Panc1 (cell line): ENCODE data around the gene EPHB1. TPM values are rescaled to one million over a fixed set of nuclear protein-coding genes. Genes with fewer than 3 reads are reported as not detected.

ENCODE experiments used
- ATAC-seq: fragments of 200-7000 bp; cut with Tn5 transposase; 2 replicates; pipeline ENCODE4 v1.9.1; 2020; ENCODE audit warnings: mild to moderate bottlenecking, moderate library complexity
- BruUV-seq: library from RNA; stranded (reverse); fragments of 400-500 nt; replicated peaks from 2 replicates; lab custom pipeline; 2021; lab: Mats Ljungman, UMichigan
- CTCF ChIA-PET: fragments of 300-600 bp; sonication (Branson Sonifier 250); formaldehyde crosslinking; loops from one replicate; lab custom pipeline; 2022; ENCODE audit warnings: antibody characterized with exemption; lab: Charles Lee
- POLR2A ChIA-PET: fragments of 300-600 bp; sonication (Branson Sonifier 250); formaldehyde crosslinking; loops from one replicate; lab custom pipeline; 2022; ENCODE audit warnings: antibody characterized with exemption; lab: Charles Lee
- DNase-seq: peaks from one replicate; pipeline ENCODE4 v3.0.0-alpha.2; 2010; ENCODE audit warnings: low read depth, low spot score
- H3K27ac ChIP-seq: 2 replicates; pipeline ENCODE4 v1.5.1; 2011; ENCODE audit warnings: mild to moderate bottlenecking, low read length, inconsistent platforms
- H3K27me3 ChIP-seq: fragments of 200-500 bp; sonication (Bioruptor generic); 2 replicates; pipeline ENCODE4 v1.6.0; 2014; ENCODE audit warnings: low read length, inconsistent platforms; ENCODE audit not compliant: control insufficient read depth, insufficient read depth
- H3K36me3 ChIP-seq: fragments of 200-500 bp; sonication (Bioruptor generic); 2 replicates; pipeline ENCODE4 v1.5.1; 2014; ENCODE audit warnings: inconsistent platforms, mild to moderate bottlenecking, low read length, moderate library complexity; ENCODE audit not compliant: control insufficient read depth, insufficient read depth
- H3K4me1 ChIP-seq: 2 replicates; pipeline ENCODE4 v1.5.1; 2011; ENCODE audit warnings: inconsistent platforms, mild to moderate bottlenecking, low read length, moderate library complexity; ENCODE audit not compliant: control insufficient read depth, insufficient read depth
- H3K4me3 ChIP-seq, 2 experiments: 2 replicates each; pipeline ENCODE4 v1.5.1; 2011 to 2012; ENCODE audit warnings: low read depth in 2 of 2, low read length in 2 of 2, mild to moderate bottlenecking in 2 of 2, inconsistent platforms in 1 of 2, moderate library complexity in 1 of 2
- H3K9me3 ChIP-seq: fragments of 200-500 bp; sonication (Bioruptor generic); 2 replicates; pipeline ENCODE4 v1.5.1; 2014; ENCODE audit warnings: low read depth, mild to moderate bottlenecking, inconsistent platforms, low read length, moderate library complexity; ENCODE audit not compliant: control insufficient read depth, insufficient read depth
- CTCF ChIP-seq: fragments of 450-650 bp; IDR thresholded peaks from 2 replicates; pipeline ENCODE4 v1.5.1; 2017; ENCODE audit warnings: mild to moderate bottlenecking
- POLR2AphosphoS5 ChIP-seq: IDR thresholded peaks from 2 replicates; pipeline ENCODE4 v1.6.1; 2012; ENCODE audit warnings: mild to moderate bottlenecking, low read depth, low read length, moderate library complexity
- REST ChIP-seq, 2 experiments: IDR thresholded peaks; 2 replicates each; pipeline ENCODE4 v1.6.1; 2011 to 2012; ENCODE audit warnings: low read depth in 2 of 2, control low read depth in 1 of 2, low read length in 1 of 2, mild to moderate bottlenecking in 1 of 2, moderate library complexity in 1 of 2; ENCODE audit not compliant: insufficient read depth in 1 of 2
- SIN3A ChIP-seq: IDR thresholded peaks from 2 replicates; pipeline ENCODE4 v1.6.1; 2012; ENCODE audit warnings: low read depth, mild to moderate bottlenecking, low read length, moderate library complexity, borderline replicate concordance; ENCODE audit not compliant: insufficient read depth
- TCF7L2 ChIP-seq: IDR thresholded peaks from 2 replicates; pipeline ENCODE4 v1.6.1; 2011; ENCODE audit warnings: mild to moderate bottlenecking, low read depth, low read length, inconsistent platforms
- in situ Hi-C: cut with HindIII; loops from 2 replicates; pipeline ENCODE4 v1.10.0; 2016; ENCODE audit warnings: low sequenced_read_pairs, low pct_unique_long_range_greater_than_20kb
- intact Hi-C: fragments of 100-400 bp; cut with micrococcal nuclease; formaldehyde crosslinking; loops from one replicate; pipeline ENCODE4 v1.10.0; 2022; ENCODE audit not compliant: unreplicated experiment
- total RNA-seq: library from RNA; stranded (reverse); gene quantifications from one replicate; pipeline ENCODE4 v1.2.1, GENCODE V29; 2021; ENCODE audit not compliant: unreplicated experiment

Gene EPHB1
- total RNA-seq, 1 experiment from 2014 or later: 0.46 TPM

- in situ Hi-C loops: no loop called here
- Histone ChIP-seq H3K9me3 (no peaks in the 10 kb centered on the region), H3K36me3 (no peaks in the 10 kb centered on the region), H3K4me3 (no peak overlapping the region), H3K27me3 (peaks cover 6% of the 10 kb centered on the region; the same call in 1 of the 2 replicates), H3K27ac (no peak overlapping the region), H3K4me1 (no peaks in the 10 kb centered on the region)
- ChIA-PET CTCF (no interaction called here), POLR2A (no interaction called here)
- DNase-seq (no peak), ATAC-seq (no peak)
- no TSS peak for BruUV-seq
- TF ChIP-seq TCF7L2: no peak
- TF ChIP-seq POLR2AphosphoS5: no peak
- TF ChIP-seq REST (IDR thresholded peaks at IDR 0.05; ENCODE audit: insufficient read depth in 1 of 2, low read depth in 2 of 2, low read length in 1 of 2): no peak
- no peak for TF ChIP-seq SIN3A
- TF ChIP-seq CTCF: no peak
- intact Hi-C loops: no loop called here
Observed at GRCh38 chr3:135090020-135090717, 295.1 kb downstream of the EPHB1 start.

GRCh38 chr3:135091946-135092345 is 296.9 kb downstream of the EPHB1 start:
- in situ Hi-C loops: no loop called here
- no peak for TF ChIP-seq TCF7L2
- TF ChIP-seq POLR2AphosphoS5: no peak
- TF ChIP-seq CTCF: no peak
- no peak for TF ChIP-seq SIN3A
- no peak for TF ChIP-seq REST (IDR thresholded peaks at IDR 0.05; ENCODE audit: insufficient read depth in 1 of 2, low read depth in 2 of 2, low read length in 1 of 2)
- POLR2A ChIA-PET: no interaction called here
- no TSS peak for BruUV-seq
- 0 out of 2 replicates have a peak, but pooled peaks cover 6% of the 10 kb centered on the region for H3K27me3 ChIP-seq
- no peak overlapping the region for H3K27ac ChIP-seq
- H3K4me1 ChIP-seq: no peaks in the 10 kb centered on the region
- ATAC-seq (no peak), DNase-seq (no peak)
- no peaks in the 10 kb centered on the region for H3K36me3 ChIP-seq
- intact Hi-C loops: no loop called here
- H3K9me3 ChIP-seq: no peaks in the 10 kb centered on the region
- CTCF ChIA-PET: no interaction called here
- H3K4me3 ChIP-seq: no peak overlapping the region
